PC-3 (cell line): ENCODE measurements around the gene CHRM5. TPM values are rescaled to one million over a fixed set of nuclear protein-coding genes. Genes with fewer than 3 reads are reported as not detected.

ENCODE experiments used
- ATAC-seq: fragments of 200-7000 bp; cut with Tn5 transposase; 2 replicates; pipeline ENCODE4 v1.9.1; 2020; ENCODE audit warnings: mild to moderate bottlenecking, moderate library complexity
- BruUV-seq: library from RNA; stranded (reverse); fragments of 400-500 nt; replicated peaks from 2 replicates; lab custom pipeline; 2021; lab: Mats Ljungman, UMichigan
- CTCF ChIA-PET: fragments of 300-600 bp; sonication (Branson Sonifier 250); formaldehyde crosslinking; loops from one replicate; lab custom pipeline; 2022; ENCODE audit warnings: antibody characterized with exemption; lab: Charles Lee
- POLR2A ChIA-PET: fragments of 300-600 bp; sonication (Branson Sonifier 250); formaldehyde crosslinking; loops from one replicate; lab custom pipeline; 2022; ENCODE audit warnings: antibody characterized with exemption; ENCODE audit not compliant: unreplicated experiment; lab: Charles Lee
- DNase-seq: peaks from one replicate; pipeline ENCODE4 v3.0.0-alpha.2; 2015
- H2AFZ ChIP-seq: fragments of 300-600 bp; sonication (generic); 2 replicates; pipeline ENCODE4 v1.6.0; 2016; ENCODE audit warnings: antibody characterized with exemption, low read length
- H3F3A ChIP-seq: fragments of 300-600 bp; sonication (generic); one replicate; pipeline ENCODE4 v1.6.0; 2017; ENCODE audit warnings: antibody characterized with exemption, low read length, control low read depth, mild to moderate bottlenecking; ENCODE audit not compliant: unreplicated experiment
- H3K27ac ChIP-seq: fragments of 300-600 bp; sonication (generic); 2 replicates; pipeline ENCODE4 v1.5.1; 2016; ENCODE audit warnings: mild to moderate bottlenecking, low read length
- H3K27me3 ChIP-seq: fragments of 300-600 bp; sonication (generic); 2 replicates; pipeline ENCODE4 v1.6.1; 2016; ENCODE audit warnings: low read length, mixed read lengths
- H3K36me3 ChIP-seq: fragments of 300-600 bp; sonication (generic); 2 replicates; pipeline ENCODE4 v1.6.1; 2016; ENCODE audit warnings: low read depth, mixed run types, low read length, mixed read lengths
- H3K4me1 ChIP-seq: fragments of 300-600 bp; sonication (generic); 2 replicates; pipeline ENCODE4 v1.5.1; 2016; ENCODE audit warnings: low read length; ENCODE audit not compliant: insufficient read depth
- H3K4me2 ChIP-seq: fragments of 300-600 bp; sonication (generic); 2 replicates; pipeline ENCODE4 v1.6.0; 2016; ENCODE audit warnings: low read length
- H3K4me3 ChIP-seq: fragments of 300-600 bp; sonication (generic); 2 replicates; pipeline ENCODE4 v1.5.1; 2016; ENCODE audit warnings: mild to moderate bottlenecking, low read length, mixed read lengths
- H3K79me2 ChIP-seq: fragments of 300-600 bp; sonication (generic); 2 replicates; pipeline ENCODE4 v1.6.1; 2017; ENCODE audit warnings: low read length, mixed read lengths
- H3K9ac ChIP-seq: fragments of 300-600 bp; sonication (generic); 2 replicates; pipeline ENCODE4 v1.6.0; 2016; ENCODE audit warnings: mild to moderate bottlenecking, low read length
- H3K9me2 ChIP-seq: fragments of 300-600 bp; sonication (generic); replicated peaks from 2 replicates; pipeline ENCODE4 v1.6.1; 2016; ENCODE audit warnings: mixed run types, low read length, mixed read lengths
- H3K9me3 ChIP-seq: fragments of 300-600 bp; sonication (generic); 2 replicates; pipeline ENCODE4 v1.6.1; 2016; ENCODE audit warnings: low read length, mixed read lengths
- H4K20me1 ChIP-seq: fragments of 300-600 bp; sonication (generic); 2 replicates; pipeline ENCODE4 v1.6.1; 2016; ENCODE audit warnings: low read length, mixed read lengths
- CTCF ChIP-seq: fragments of 300-600 bp; sonication (generic); conservative IDR thresholded peaks from 2 replicates; pipeline ENCODE4 v1.5.1; 2017; ENCODE audit warnings: antibody characterized with exemption, low read depth, mild to moderate bottlenecking, low read length
- EZH2 ChIP-seq: fragments of 300-600 bp; sonication (generic); IDR thresholded peaks from one replicate; pipeline ENCODE4 v1.6.1; 2017; ENCODE audit warnings: antibody characterized with exemption, mild to moderate bottlenecking, low read length; ENCODE audit not compliant: unreplicated experiment
- EZH2phosphoT487 ChIP-seq: fragments of 300-600 bp; sonication (generic); IDR thresholded peaks from 2 replicates; pipeline ENCODE4 v1.6.1; 2018; ENCODE audit warnings: mild to moderate bottlenecking, antibody characterized with exemption, low read length, borderline replicate concordance
- intact Hi-C: fragments of 100-400 bp; cut with micrococcal nuclease; formaldehyde crosslinking; loops from 2 replicates; pipeline ENCODE4 v1.9.0; 2023
- total RNA-seq: library from RNA; depleted of rRNA; stranded (reverse); fragments of >200 nt; gene quantifications from 2 replicates; pipeline ENCODE4 v1.2.3, GENCODE V29; 2014

Gene CHRM5
- total RNA-seq, 1 experiment from 2014 or later = 0.04 TPM

DNA sequence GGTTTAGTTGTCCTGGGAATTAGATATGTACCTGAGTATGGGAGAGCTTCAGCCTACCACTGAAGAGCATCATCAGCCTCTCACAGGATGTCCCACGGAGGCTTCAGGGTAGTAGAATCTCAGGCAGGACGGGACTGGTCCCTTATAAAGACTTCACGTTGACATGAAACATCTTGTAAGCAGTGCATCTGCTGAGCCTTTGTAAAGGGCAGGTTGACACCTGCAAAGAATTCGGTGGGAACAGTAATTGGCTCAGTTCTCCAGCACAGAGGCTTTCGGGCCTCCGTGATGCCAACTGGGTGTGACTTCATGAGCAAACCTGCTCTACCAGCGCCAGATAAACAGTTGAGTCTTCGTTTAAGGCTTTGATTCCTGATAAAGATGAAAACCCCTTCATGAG lies 97.6 kb downstream of the CHRM5 start:
- CTCF ChIA-PET = no interaction called here
- POLR2A ChIA-PET = no interaction called here
- no TSS peak for BruUV-seq
- Histone ChIP-seq H4K20me1 (no peaks in the 10 kb centered on the region), H3K9me2 (no peaks in the 10 kb centered on the region), H3K27ac (no peak overlapping the region), H3F3A (no peaks in the 10 kb centered on the region), H3K27me3 (no peaks in the 10 kb centered on the region), H3K4me2 (no peak overlapping the region), H3K4me1 (no peaks in the 10 kb centered on the region), H3K9ac (no peak overlapping the region), H3K79me2 (no peaks in the 10 kb centered on the region), H3K36me3 (no peaks in the 10 kb centered on the region), H3K9me3 (no peaks in the 10 kb centered on the region), H2AFZ (no peak overlapping the region), H3K4me3 (no peak overlapping the region)
- no peak for TF ChIP-seq EZH2
- TF ChIP-seq CTCF = no peak
- TF ChIP-seq EZH2phosphoT487 = no peak
- intact Hi-C loops = no loop called here
- ATAC-seq = no peak
- DNase-seq = no peak

- intact Hi-C loops = no loop called here
- BruUV-seq = no TSS peak
- Histone ChIP-seq H3K4me3 (no peak overlapping the region), H3K4me2 (no peak overlapping the region), H3K9me3 (no peaks in the 10 kb centered on the region), H2AFZ (no peak overlapping the region), H3K36me3 (no peaks in the 10 kb centered on the region), H3K9me2 (no peaks in the 10 kb centered on the region), H3F3A (no peaks in the 10 kb centered on the region), H3K4me1 (no peaks in the 10 kb centered on the region), H3K27me3 (no peaks in the 10 kb centered on the region), H3K27ac (no peak overlapping the region), H4K20me1 (no peaks in the 10 kb centered on the region), H3K9ac (no peak overlapping the region), H3K79me2 (no peaks in the 10 kb centered on the region)
- ChIA-PET POLR2A (no interaction called here), CTCF (no interaction called here)
- TF ChIP-seq EZH2 = no peak
- TF ChIP-seq EZH2phosphoT487 = no peak
- no peak for TF ChIP-seq CTCF
- ATAC-seq (no peak), DNase-seq (no peak)
These were observed 101.7 kb downstream of the CHRM5 start for GRCh38 chr15:34070003-34070402.

DNA sequence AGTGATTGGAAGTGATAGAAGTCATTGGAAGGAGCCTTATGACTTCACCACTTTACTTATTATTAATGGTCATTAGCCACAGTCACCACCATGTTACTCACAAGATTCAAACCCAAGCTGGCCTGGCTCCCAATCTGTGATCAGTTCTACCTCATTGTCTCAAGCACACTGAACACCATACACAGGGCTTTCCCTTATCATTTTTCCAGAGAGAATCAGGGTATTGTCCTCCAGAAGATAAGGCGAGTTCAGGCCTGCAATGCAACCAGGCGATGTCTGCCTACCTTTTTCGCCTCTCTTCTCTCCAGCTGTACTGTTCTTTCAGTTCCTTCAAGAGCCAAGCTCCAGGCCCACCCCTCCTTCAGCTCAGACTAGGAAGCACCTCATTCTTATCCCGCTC lies 108.5 kb downstream of the CHRM5 start:
- Histone ChIP-seq H3K4me2 (no peak overlapping the region), H4K20me1 (no peaks in the 10 kb centered on the region), H2AFZ (no peak overlapping the region), H3F3A (no peaks in the 10 kb centered on the region), H3K4me3 (no peak overlapping the region), H3K27ac (no peak overlapping the region), H3K9me3 (no peaks in the 10 kb centered on the region), H3K4me1 (no peaks in the 10 kb centered on the region), H3K27me3 (no peaks in the 10 kb centered on the region), H3K9me2 (no peaks in the 10 kb centered on the region), H3K9ac (no peak overlapping the region), H3K79me2 (no peaks in the 10 kb centered on the region), H3K36me3 (no peaks in the 10 kb centered on the region)
- TF ChIP-seq EZH2 = no peak
- no peak for TF ChIP-seq CTCF
- no peak for TF ChIP-seq EZH2phosphoT487
- CTCF ChIA-PET = no interaction called here
- DNase-seq (no peak), ATAC-seq (no peak)
- no TSS peak for BruUV-seq
- POLR2A ChIA-PET = no interaction called here
- intact Hi-C loops = no loop called here
